Measurements from ENCODE around the gene GLYAT.

GLYAT gene

DNA sequence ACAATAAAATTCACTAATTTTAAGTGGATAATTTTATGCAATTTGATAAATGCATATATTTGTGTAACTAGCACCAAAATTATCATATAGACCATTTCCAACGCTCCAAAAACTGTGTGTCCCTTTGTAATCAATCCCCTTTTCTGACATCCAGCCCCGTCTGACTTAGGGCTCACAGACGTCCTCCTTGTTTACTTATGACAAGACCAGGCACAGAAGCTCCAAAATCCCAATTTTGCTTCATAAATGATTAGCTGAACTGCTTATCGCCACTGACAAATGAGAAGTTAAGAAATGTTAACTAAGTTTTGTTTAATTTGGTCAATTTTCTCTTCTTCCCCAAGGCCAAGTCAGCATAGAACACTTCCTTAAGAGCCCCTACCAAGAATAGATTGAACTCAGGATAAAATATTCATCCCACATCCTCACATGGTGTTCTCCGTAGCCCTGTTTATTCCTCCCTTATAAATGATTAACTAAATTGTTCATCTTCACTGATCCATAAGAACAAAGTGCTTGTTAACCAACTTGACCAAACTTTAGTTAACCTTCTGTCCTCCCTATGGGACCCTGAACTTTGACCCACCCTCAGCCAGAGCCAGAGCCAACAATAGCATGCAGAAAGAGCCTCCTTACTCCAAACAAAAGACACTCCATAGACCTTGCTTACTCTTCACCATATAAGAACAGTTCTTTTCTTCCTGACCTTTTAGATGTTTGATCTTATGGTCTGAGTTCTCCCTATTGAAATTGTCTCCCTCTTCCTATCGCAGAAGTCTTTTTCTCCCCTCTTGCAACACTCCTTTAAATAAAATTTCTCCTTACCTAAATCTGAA lies 30.8 kb upstream of the GLYAT start:
- no peaks in the 10 kb centered on the region for H3K4me1 ChIP-seq (ENCODE audit: control insufficient read depth, low read length)
- H3F3A ChIP-seq (ENCODE audit: control insufficient read depth, insufficient read depth) = no peaks in the 10 kb centered on the region
- no peaks in the 10 kb centered on the region for H3K36me3 ChIP-seq (ENCODE audit: control insufficient read depth, low read length)
- H3K4me2 ChIP-seq (ENCODE audit: low read length) = no peak overlapping the region
- TF ChIP-seq CTCF (IDR thresholded peaks at IDR 0.05; ENCODE audit: low read depth, low read length, poor library complexity, severe bottlenecking) (no peak), EZH2phosphoT487 (IDR thresholded peaks at IDR 0.05; ENCODE audit: borderline replicate concordance, low read length) (no peak)
- H3K9me2 ChIP-seq (replicated peaks; ENCODE audit: control insufficient read depth, low read length) = no peaks in the 10 kb centered on the region
- H3K27me3 ChIP-seq (ENCODE audit: control insufficient read depth, low read length) = no peaks in the 10 kb centered on the region
- H3K79me2 ChIP-seq (ENCODE audit: control insufficient read depth, low read length) = no peaks in the 10 kb centered on the region
- H3K9me3 ChIP-seq (ENCODE audit: control insufficient read depth, insufficient read depth, low read length) = no peaks in the 10 kb centered on the region
- no peak overlapping the region for H3K27ac ChIP-seq (ENCODE audit: low read depth, low read length)
- H4K20me1 ChIP-seq (ENCODE audit: control insufficient read depth, insufficient read depth, low read depth, low read length) = no peaks in the 10 kb centered on the region
- H3K4me3 ChIP-seq (ENCODE audit: low read length) = no peak overlapping the region

GRCh38 chr11:58757439-58757838 lies 25.7 kb upstream of the GLYAT start:
- no peaks in the 10 kb centered on the region for H3K27me3 ChIP-seq (ENCODE audit: control insufficient read depth, low read length)
- no peaks in the 10 kb centered on the region for H3K9me2 ChIP-seq (replicated peaks; ENCODE audit: control insufficient read depth, low read length)
- H3K4me2 ChIP-seq (ENCODE audit: low read length) = no peak overlapping the region
- H3K9me3 ChIP-seq (ENCODE audit: control insufficient read depth, insufficient read depth, low read length) = no peaks in the 10 kb centered on the region
- TF ChIP-seq EZH2phosphoT487 (IDR thresholded peaks at IDR 0.05; ENCODE audit: borderline replicate concordance, low read length) (no peak), CTCF (IDR thresholded peaks at IDR 0.05; ENCODE audit: low read depth, low read length, poor library complexity, severe bottlenecking) (no peak)
- H3K4me1 ChIP-seq (ENCODE audit: control insufficient read depth, low read length) = no peaks in the 10 kb centered on the region
- no peak overlapping the region for H3K27ac ChIP-seq (ENCODE audit: low read depth, low read length)
- no peaks in the 10 kb centered on the region for H3K36me3 ChIP-seq (ENCODE audit: control insufficient read depth, low read length)
- H3K4me3 ChIP-seq (ENCODE audit: low read length) = no peak overlapping the region
- no peaks in the 10 kb centered on the region for H3F3A ChIP-seq (ENCODE audit: control insufficient read depth, insufficient read depth)
- no peaks in the 10 kb centered on the region for H4K20me1 ChIP-seq (ENCODE audit: control insufficient read depth, insufficient read depth, low read depth, low read length)
- H3K79me2 ChIP-seq (ENCODE audit: control insufficient read depth, low read length) = no peaks in the 10 kb centered on the region

DNA sequence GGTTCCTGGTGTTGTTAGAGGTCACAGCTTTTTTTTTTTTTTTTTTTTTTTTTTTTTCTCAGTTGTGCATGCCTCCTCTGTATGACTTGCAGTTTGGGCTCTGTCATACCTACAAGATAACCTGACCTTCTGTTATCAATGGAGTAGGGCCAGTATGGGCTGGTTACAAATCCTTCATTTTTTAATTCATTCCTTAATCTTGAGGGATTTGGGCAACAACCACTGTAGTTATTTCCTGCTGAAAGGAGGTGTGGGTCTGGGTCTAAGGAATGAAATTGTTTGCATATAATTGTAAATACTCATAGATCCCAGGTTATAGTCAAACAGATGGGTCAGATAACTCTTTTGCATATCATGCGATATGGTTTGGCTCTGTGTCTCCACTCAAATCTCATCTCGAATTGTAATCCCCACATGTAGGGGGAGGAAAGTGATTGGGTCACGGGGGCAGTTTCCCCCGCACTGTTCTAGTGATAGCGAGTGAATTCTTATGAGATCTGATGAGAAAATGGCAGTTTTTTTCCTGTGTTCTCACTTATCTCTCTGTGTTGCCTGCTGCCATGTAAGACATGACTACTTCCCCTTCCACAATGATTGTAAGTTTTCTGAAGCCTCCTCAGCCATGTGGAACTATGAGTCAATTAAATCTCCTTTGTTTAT lies 14.1 kb upstream of the GLYAT start:
- no peak overlapping the region for H3K27ac ChIP-seq (ENCODE audit: low read depth, low read length)
- TF ChIP-seq CTCF (IDR thresholded peaks at IDR 0.05; ENCODE audit: low read depth, low read length, poor library complexity, severe bottlenecking) (no peak), EZH2phosphoT487 (IDR thresholded peaks at IDR 0.05; ENCODE audit: borderline replicate concordance, low read length) (no peak)
- no peak overlapping the region for H3K4me2 ChIP-seq (ENCODE audit: low read length)
- no peaks in the 10 kb centered on the region for H3K27me3 ChIP-seq (ENCODE audit: control insufficient read depth, low read length)
- H3K36me3 ChIP-seq (ENCODE audit: control insufficient read depth, low read length) = no peaks in the 10 kb centered on the region
- no peaks in the 10 kb centered on the region for H3K79me2 ChIP-seq (ENCODE audit: control insufficient read depth, low read length)
- no peaks in the 10 kb centered on the region for H3K9me2 ChIP-seq (replicated peaks; ENCODE audit: control insufficient read depth, low read length)
- no peaks in the 10 kb centered on the region for H3F3A ChIP-seq (ENCODE audit: control insufficient read depth, insufficient read depth)
- H4K20me1 ChIP-seq (ENCODE audit: control insufficient read depth, insufficient read depth, low read depth, low read length) = no peaks in the 10 kb centered on the region
- H3K9me3 ChIP-seq (ENCODE audit: control insufficient read depth, insufficient read depth, low read length) = 0 out of 2 replicates have a peak, but pooled peaks cover 3% of the 10 kb centered on the region
- no peak overlapping the region for H3K4me3 ChIP-seq (ENCODE audit: low read length)
- no peaks in the 10 kb centered on the region for H3K4me1 ChIP-seq (ENCODE audit: control insufficient read depth, low read length)

Data from DOHH2 (cell line).